ENCODE results near the gene CFAP69. TPM values are rescaled to one million over a fixed set of nuclear protein-coding genes. Genes with fewer than 3 reads are reported as not detected.
"Not testable (repeated sequence)": the region's sequence is repeated elsewhere in the genome, so short reads cannot be mapped to it uniquely, and the experiment has no call there.

The CFAP69 gene
- total RNA-seq, 1 donor = 2.4 TPM

GRCh38 chr7:90334926-90335325 lies 90.0 kb downstream of the CFAP69 start:
- not testable (repeated sequence) for DNase-seq (ENCODE audit: low read depth in 2 of 3, low spot score in 2 of 3)

DNA sequence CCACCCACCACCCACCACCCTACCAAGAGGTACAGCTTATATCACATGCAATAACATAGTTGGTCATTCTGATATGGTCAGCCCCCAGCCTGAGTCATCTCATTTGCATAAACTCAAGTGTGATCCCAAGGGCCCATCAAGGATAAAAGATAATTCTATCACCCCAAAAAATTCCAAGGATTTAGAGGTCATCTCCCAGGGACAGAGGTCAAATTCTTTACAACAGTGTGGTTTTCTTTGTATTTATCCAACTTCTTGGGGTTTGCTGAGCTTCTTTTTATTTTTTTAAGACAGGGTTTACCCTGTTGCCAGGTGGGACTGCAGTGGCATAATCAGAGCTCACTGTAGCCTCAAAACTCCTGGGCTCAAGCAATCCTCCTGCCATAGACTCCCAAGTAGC lies 92.1 kb downstream of the CFAP69 start:
- DNase-seq (ENCODE audit: low read depth in 2 of 3, low spot score in 2 of 3) = no peak

DNA sequence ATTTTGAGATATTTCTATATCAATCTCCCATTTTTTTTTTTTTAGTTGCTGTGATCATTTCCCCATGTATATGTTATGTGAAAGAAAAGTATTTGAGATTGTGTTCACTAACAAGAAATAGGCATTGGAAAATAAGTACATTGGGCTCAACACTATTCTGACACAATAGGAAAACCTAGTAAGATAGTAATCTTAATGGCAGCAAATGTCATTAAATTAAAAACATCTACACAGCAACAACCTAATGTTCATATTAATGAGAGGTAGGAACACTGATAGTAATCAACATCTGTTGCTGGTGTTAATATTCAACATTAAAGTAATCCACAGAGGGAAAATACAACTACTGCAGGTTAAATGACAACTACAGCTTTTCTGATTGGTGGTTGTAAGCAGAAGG lies 100.0 kb downstream of the CFAP69 start:
- no peak for DNase-seq (ENCODE audit: low read depth in 2 of 3, low spot score in 2 of 3)

DNA sequence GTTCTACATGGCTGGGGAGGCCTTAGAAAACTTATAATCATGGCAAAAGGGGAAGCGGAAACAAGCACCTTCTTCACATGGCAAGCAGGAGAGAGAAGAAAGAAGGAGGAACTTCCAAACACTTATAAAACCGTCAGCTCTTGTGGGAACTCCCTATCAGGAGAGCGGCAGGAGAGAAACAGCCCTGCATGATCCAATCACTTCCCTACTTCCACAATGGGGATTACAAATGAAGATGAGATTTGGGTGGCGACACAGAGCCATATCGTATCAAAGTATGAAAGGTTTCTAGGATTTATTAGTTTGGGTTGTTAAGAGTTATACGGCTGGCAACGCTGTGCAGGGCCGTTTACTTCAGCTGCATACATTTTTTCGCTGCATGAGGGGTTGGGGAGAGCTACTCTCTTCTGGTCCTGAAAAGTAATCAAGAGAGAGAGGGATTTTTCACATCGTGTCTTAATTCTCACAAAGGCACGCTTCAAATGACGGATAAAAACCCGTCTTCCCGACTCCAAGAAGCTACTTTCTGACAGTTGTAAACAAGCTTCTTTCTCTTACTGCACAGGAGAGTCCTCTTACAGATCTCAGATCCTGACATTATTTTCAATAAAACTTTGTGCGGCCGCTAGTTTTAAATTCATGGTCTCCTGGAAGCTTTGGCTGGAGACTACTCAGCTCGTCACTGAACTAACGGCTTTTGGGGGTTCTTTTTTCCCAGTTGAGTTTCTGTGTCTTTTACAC lies 100.8 kb downstream of the CFAP69 start:
- DNase-seq (ENCODE audit: low read depth in 2 of 3, low spot score in 2 of 3) = peak in 2 of 3 donors; percentile 6 to 14

DNA sequence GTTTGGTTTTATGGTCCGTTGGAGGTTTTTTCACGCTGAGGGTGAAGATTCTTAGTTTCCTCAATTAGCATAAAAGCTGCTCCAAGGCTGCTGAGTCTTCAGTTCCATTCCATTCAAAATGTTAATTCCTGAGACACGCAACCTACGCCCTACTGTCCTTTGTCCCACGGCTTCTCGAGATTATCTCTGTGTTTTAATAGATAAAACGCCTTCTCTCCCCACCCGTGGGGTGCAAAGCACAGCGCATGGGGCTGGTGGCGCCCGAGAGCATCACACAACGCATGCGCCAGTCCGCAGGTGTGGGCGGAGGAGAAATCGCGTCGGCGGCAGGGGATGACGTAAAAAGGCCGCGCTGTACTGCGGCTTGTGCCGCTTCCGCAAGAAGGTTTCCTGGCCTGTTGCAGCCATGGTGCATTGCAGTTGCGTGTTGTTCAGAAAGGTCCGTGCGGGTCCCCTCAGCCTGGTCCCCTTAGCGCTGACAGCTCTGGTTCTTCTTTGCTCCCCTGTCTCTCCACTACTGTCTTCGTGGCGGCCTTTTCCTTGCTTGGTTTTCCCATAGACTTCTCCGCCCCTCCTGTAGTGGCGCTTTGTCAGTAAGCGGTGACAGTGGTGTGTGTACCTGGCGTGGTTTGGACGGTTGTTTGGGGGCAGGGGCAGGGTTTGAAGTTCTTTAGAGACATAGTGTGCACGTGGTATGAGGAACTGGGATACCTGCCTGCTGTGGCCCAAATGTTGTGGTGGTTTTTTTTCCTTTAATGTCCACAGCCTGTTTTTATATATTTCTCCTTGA lies 101.6 kb downstream of the CFAP69 start, which contains the start of gene GTPBP10:
TSS of gene GTPBP10 (plus strand) at position 381 of the 790 bp plus-strand sequence. CDS start at position 407, 26 bp downstream.
- peak; percentile 95 to 97 (median 97) for DNase-seq (ENCODE audit: low read depth in 2 of 3, low spot score in 2 of 3)

DNA sequence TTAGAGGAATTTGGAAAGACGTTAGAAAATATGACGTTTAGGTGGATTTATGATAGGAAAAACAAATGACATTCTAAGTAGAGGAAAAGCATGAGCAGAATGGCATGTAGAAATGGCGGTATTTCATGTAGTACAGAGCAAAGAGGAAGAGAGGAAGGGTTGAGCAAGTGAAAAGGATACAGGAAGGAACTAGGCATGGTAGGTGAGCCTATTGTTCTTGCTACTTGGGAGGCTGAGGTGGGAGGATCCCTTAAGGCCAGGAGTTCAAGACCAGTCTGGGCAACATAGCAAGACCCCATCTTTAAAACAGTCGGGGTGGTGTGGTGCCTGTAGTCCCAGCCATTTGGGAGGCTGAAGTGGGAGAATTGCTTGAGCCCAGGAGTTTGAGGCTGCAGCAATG lies 102.8 kb downstream of the CFAP69 start:
- no peak for DNase-seq (ENCODE audit: low read depth in 2 of 3, low spot score in 2 of 3)

DNA sequence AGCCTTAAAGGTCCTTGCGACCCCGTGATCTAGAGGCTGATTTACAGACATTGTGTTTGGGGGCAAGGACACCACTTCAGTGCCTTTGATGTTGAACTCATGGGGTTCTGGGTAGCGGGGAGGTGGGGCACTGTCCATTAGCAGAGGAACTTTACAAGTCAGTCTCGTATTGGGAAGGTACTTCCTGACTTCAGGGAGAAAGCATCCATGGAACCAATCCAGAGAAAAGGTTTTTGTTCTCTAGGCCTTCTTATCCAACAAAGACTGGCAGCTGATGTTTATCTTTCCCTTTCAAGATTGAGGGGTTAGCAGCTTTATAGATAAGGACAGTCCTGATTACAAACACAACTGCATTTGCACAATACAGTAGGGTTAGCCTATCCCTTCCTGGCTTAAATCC lies 104.3 kb downstream of the CFAP69 start:
- DNase-seq (ENCODE audit: low read depth in 2 of 3, low spot score in 2 of 3) = no peak

DNA sequence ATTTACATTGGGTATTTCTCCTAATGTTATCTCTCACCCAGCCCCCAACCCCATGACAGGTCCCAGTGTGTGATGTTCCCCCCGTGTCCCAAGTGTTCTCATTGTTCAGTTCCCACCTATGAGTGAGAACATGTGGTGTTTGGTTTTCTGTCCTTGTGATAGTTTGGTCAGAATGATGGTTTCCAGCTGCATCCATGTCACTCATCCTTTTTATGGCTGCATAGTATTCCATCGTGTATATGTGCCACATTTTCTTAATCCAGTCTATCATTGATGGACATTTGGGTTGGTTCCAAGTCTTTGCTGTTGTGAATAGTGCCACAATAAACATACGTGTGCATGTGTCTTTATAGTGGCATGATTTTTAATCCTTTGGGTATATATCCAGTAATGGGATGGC lies 105.1 kb downstream of the CFAP69 start:
- DNase-seq (ENCODE audit: low read depth in 2 of 3, low spot score in 2 of 3) = not testable (repeated sequence)

- no peak for DNase-seq (ENCODE audit: low read depth in 2 of 3, low spot score in 2 of 3)
Measured at GRCh38 chr7:90351987-90352386, 107.0 kb downstream of the CFAP69 start.

Small RNA genes within 50 kb of the gene (small RNA-seq; reads per million reads assigned to genes)
- gene RF00019 = not detected

Other genes starting within 250 kb of the CFAP69 start
- 0.27 TPM for gene STEAP1, start 90.7 kb upstream of the CFAP69 start, total RNA-seq
- under 0.01 TPM for gene STEAP2, start 33.4 kb upstream of the CFAP69 start, total RNA-seq
- not detected for gene FAM237B, start 76.1 kb downstream of the CFAP69 start, total RNA-seq
- gene GTPBP10, start 101.5 kb downstream of the CFAP69 start, total RNA-seq = 3.8 TPM
- 11.0 TPM for gene CLDN12, start 158.3 kb downstream of the CFAP69 start, total RNA-seq
- gene PTTG1IP2, start 224.5 kb downstream of the CFAP69 start, total RNA-seq = not detected

All from hematopoietic multipotent progenitor cell (in vitro differentiated cells).